HG03159 (cell line): Measurements from ENCODE around the gene ADAM33.

Experiments
- ATAC-seq: cut with Tn5 transposase; IDR thresholded peaks from one replicate; pipeline ENCODE4 v1.9.1; 2021; ENCODE audit warnings: mild to moderate bottlenecking, moderate library complexity; ENCODE audit not compliant: unreplicated experiment

The ADAM33 gene

GRCh38 chr20:3681931-3682781 lies at the start of gene ADAM33:
Gene ADAM33 (minus strand): TSS chr20:3682010. CDS start chr20:3682004, 6 bp downstream.
- no peak for ATAC-seq

- no peak for ATAC-seq
Measured at GRCh38 chr20:3730803-3731672, 49.2 kb upstream of the ADAM33 start.

- ATAC-seq: no peak
Measured at GRCh38 chr20:3729811-3730540, 48.2 kb upstream of the ADAM33 start.

- no peak for ATAC-seq
Measured at GRCh38 chr20:3729378-3729777, 47.6 kb upstream of the ADAM33 start.

GRCh38 chr20:3728876-3729275 lies 47.1 kb upstream of the ADAM33 start:
- ATAC-seq: no peak

GRCh38 chr20:3728354-3728753 lies 46.5 kb upstream of the ADAM33 start:
- ATAC-seq: no peak

GRCh38 chr20:3727401-3728021 lies 45.7 kb upstream of the ADAM33 start:
- no peak for ATAC-seq

- ATAC-seq: no peak
Measured at GRCh38 chr20:3724356-3724755, 42.5 kb upstream of the ADAM33 start.

- no peak for ATAC-seq
Measured at GRCh38 chr20:3723284-3723683, 41.5 kb upstream of the ADAM33 start.

- ATAC-seq: no peak
Measured at GRCh38 chr20:3721912-3722311, 40.1 kb upstream of the ADAM33 start.

GRCh38 chr20:3720626-3721025 lies 38.8 kb upstream of the ADAM33 start:
- ATAC-seq: no peak

GRCh38 chr20:3720068-3720467 lies 38.3 kb upstream of the ADAM33 start:
- ATAC-seq: no peak

GRCh38 chr20:3719046-3719445 lies 37.2 kb upstream of the ADAM33 start:
- ATAC-seq: no peak

GRCh38 chr20:3716195-3716834 lies 34.5 kb upstream of the ADAM33 start:
- ATAC-seq: no peak

- ATAC-seq: no peak
Measured at GRCh38 chr20:3714092-3714491, 32.3 kb upstream of the ADAM33 start.

GRCh38 chr20:3712279-3712873 lies 30.6 kb upstream of the ADAM33 start, which contains the start of gene SIGLEC1:
Gene SIGLEC1 (minus strand): TSS chr20:3712600. CDS start chr20:3707128, 5,472 bp downstream.
- ATAC-seq: no peak

GRCh38 chr20:3711484-3711941 lies 29.7 kb upstream of the ADAM33 start:
- ATAC-seq: no peak

GRCh38 chr20:3710703-3711483 lies 29.1 kb upstream of the ADAM33 start:
- no peak for ATAC-seq

- ATAC-seq: no peak
Measured at GRCh38 chr20:3710011-3710466, 28.2 kb upstream of the ADAM33 start.
